ENCODE results near the gene DENND2C. TPM values are rescaled to one million over a fixed set of nuclear protein-coding genes. Genes with fewer than 3 reads are reported as not detected.

Gene DENND2C
- total and polyA plus RNA-seq, 2 of the 13 experiments (the other 11 are each of a cell fraction or from before 2014, with no cell fraction given): 0.08 to 0.33 TPM

GRCh38 chr1:114716304-114717170, 46.7 kb upstream of the DENND2C start, which contains the start of gene NRAS (continued):
- no peak; the same call in 1 of the 2 replicates for TF ChIP-seq BRCA1 (CRISPR knock-in tag; IDR thresholded peaks at IDR 0.05)
- TF ChIP-seq, protein P1, sequence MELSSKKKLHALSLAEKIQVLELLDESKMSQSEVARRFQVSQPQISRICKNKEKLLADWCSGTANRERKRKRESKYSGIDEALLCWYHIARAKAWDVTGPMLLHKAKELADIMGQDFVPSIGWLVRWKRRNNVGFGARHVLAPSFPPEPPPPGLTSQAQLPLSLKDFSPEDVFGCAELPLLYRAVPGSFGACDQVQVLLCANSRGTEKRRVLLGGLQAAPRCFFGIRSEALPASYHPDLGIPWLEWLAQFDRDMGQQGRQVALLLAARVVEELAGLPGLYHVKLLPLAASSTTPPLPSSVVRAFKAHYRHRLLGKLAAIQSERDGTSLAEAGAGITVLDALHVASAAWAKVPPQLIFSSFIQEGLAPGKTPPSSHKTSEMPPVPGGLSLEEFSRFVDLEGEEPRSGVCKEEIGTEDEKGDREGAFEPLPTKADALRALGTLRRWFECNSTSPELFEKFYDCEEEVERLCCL (CRISPR knock-in tag; IDR thresholded peaks at IDR 0.05; ENCODE audit: borderline replicate concordance): no peak
- no peak for TF ChIP-seq RFX3 (CRISPR knock-in tag; IDR thresholded peaks at IDR 0.05)
- peak; percentile 53; the same call in 1 of the 2 replicates for TF ChIP-seq HMGXB3 (CRISPR knock-in tag; IDR thresholded peaks at IDR 0.05; ENCODE audit: borderline replicate concordance)
- peak; percentile 35 for TF ChIP-seq FOSL2 (CRISPR knock-in tag; IDR thresholded peaks at IDR 0.05)
- peak; percentile 99 for TF ChIP-seq MXI1 (IDR thresholded peaks at IDR 0.05; ENCODE audit: borderline replicate concordance, low read depth, low read length)
- TF ChIP-seq ZMAT3 (CRISPR knock-in tag; conservative IDR thresholded peaks at IDR 0.05): no peak; the same call in 1 of the 2 replicates
- peak; percentile 98 for TF ChIP-seq MAX (IDR thresholded peaks at IDR 0.05)
- no peak for TF ChIP-seq ZNF17 (CRISPR knock-in tag; IDR thresholded peaks at IDR 0.05)
- TF ChIP-seq KDM2A (CRISPR knock-in tag; IDR thresholded peaks at IDR 0.05; ENCODE audit: borderline replicate concordance, low read depth): peak; percentile 100
- TF ChIP-seq POLR2A (IDR thresholded peaks at IDR 0.05; ENCODE audit: insufficient read depth in 1 of 2, low read depth in 2 of 2, low read length in 2 of 2): peak; percentile 69 to 71
- TF ChIP-seq, protein P2, sequence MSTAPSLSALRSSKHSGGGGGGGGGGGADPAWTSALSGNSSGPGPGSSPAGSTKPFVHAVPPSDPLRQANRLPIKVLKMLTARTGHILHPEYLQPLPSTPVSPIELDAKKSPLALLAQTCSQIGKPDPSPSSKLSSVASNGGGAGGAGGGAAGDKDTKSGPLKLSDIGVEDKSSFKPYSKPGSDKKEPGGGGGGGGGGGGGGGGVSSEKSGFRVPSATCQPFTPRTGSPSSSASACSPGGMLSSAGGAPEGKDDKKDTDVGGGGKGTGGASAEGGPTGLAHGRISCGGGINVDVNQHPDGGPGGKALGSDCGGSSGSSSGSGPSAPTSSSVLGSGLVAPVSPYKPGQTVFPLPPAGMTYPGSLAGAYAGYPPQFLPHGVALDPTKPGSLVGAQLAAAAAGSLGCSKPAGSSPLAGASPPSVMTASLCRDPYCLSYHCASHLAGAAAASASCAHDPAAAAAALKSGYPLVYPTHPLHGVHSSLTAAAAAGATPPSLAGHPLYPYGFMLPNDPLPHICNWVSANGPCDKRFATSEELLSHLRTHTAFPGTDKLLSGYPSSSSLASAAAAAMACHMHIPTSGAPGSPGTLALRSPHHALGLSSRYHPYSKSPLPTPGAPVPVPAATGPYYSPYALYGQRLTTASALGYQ (CRISPR knock-in tag; IDR thresholded peaks at IDR 0.05): no peak
- TF ChIP-seq FOXO4 (CRISPR knock-in tag; conservative IDR thresholded peaks at IDR 0.05): no peak
- TF ChIP-seq ZNF260 (CRISPR knock-in tag; IDR thresholded peaks at IDR 0.05; ENCODE audit: borderline replicate concordance, low read depth): no peak
- TF ChIP-seq MED1 (CRISPR knock-in tag; IDR thresholded peaks at IDR 0.05): peak; percentile 45; the same call in 1 of the 2 replicates
- no peak; the same call in 1 of the 2 replicates for TF ChIP-seq GATA4 (IDR thresholded peaks at IDR 0.05; ENCODE audit: borderline replicate concordance, low read depth)
- TF ChIP-seq, protein P3, sequence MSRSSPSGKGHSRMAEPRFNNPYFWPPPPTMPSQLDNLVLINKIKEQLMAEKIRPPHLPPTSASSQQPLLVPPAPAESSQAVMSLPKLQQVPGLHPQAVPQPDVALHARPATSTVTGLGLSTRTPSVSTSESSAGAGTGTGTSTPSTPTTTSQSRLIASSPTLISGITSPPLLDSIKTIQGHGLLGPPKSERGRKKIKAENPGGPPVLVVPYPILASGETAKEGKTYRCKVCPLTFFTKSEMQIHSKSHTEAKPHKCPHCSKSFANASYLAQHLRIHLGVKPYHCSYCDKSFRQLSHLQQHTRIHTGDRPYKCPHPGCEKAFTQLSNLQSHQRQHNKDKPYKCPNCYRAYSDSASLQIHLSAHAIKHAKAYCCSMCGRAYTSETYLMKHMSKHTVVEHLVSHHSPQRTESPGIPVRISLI (CRISPR knock-in tag; IDR thresholded peaks at IDR 0.05; ENCODE audit: borderline replicate concordance): no peak
- no peak for TF ChIP-seq PRPF4 (IDR thresholded peaks at IDR 0.05; ENCODE audit: low read depth, low read length, poor library complexity, severe bottlenecking)
